Measurements from ENCODE around the gene TMSB4X. TPM values are rescaled to one million over a fixed set of nuclear protein-coding genes. Genes with fewer than 3 reads are reported as not detected.

TMSB4X gene
- total and polyA plus RNA-seq, 4 donors, result 2,440 to 3,659 (median 2,708) TPM

DNA sequence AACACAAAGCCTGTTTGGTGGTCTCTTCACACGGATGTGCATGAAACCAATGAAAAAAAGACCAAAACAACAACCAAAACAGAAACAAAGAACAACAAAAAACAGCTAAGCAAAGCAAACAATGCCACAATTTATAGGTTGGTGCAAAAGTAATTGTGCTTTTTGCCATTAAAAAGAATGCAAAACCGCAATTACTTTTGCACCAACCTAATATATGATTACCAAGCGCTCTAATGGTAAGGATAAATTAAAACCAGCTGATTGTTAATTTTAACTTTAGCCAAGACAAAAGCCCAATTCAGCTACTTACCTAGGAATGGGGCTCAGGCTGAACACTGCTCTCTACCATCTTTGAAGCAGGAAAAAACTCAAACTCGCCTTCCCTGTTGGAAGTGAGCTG lies 29.4 kb upstream of the TMSB4X start:
- Histone ChIP-seq H3K27ac (ENCODE audit: low read depth, low read length) (no peak overlapping the region), H3K27me3 (ENCODE audit: control insufficient read depth, insufficient read depth, low read length) (no peaks in the 10 kb centered on the region), H3K36me3 (ENCODE audit: control insufficient read depth, insufficient read depth, low read length) (no peaks in the 10 kb centered on the region), H3K9me3 (ENCODE audit: control insufficient read depth, insufficient read depth, low read length) (no peaks in the 10 kb centered on the region), H3K4me1 (ENCODE audit: control insufficient read depth, insufficient read depth, low read length) (no peaks in the 10 kb centered on the region), H3K4me3 (ENCODE audit: low read depth, low read length) (no peak overlapping the region)
- 62% methylated on average over 2 of the region's 4 CpGs for WGBS (ENCODE audit: insufficient coverage)
- DNase-seq (ENCODE audit: low read depth in 4 of 6, low spot score in 6 of 6), result no peak

GRCh38 chrX:12946406-12946805 lies 28.5 kb upstream of the TMSB4X start:
- no peaks in the 10 kb centered on the region for H3K4me1 ChIP-seq (ENCODE audit: control insufficient read depth, insufficient read depth, low read length)
- no CpG with 5 or more reads among the region's 4 CpGs for WGBS (ENCODE audit: insufficient coverage)
- H3K27ac ChIP-seq (ENCODE audit: low read depth, low read length), result no peak overlapping the region
- H3K4me3 ChIP-seq (ENCODE audit: low read depth, low read length), result no peak overlapping the region
- DNase-seq (ENCODE audit: low read depth in 4 of 6, low spot score in 6 of 6), result no peak
- H3K9me3 ChIP-seq (ENCODE audit: control insufficient read depth, insufficient read depth, low read length), result no peaks in the 10 kb centered on the region
- H3K27me3 ChIP-seq (ENCODE audit: control insufficient read depth, insufficient read depth, low read length), result peaks cover 3% of the 10 kb centered on the region
- no peaks in the 10 kb centered on the region for H3K36me3 ChIP-seq (ENCODE audit: control insufficient read depth, insufficient read depth, low read length)

GRCh38 chrX:12946838-12947544 lies 27.9 kb upstream of the TMSB4X start:
- 10% methylated on average over 2 of the region's 5 CpGs for WGBS (ENCODE audit: insufficient coverage)
- Histone ChIP-seq H3K36me3 (ENCODE audit: control insufficient read depth, insufficient read depth, low read length) (no peaks in the 10 kb centered on the region), H3K27ac (ENCODE audit: low read depth, low read length) (no peak overlapping the region), H3K27me3 (ENCODE audit: control insufficient read depth, insufficient read depth, low read length) (peaks cover 5% of the 10 kb centered on the region), H3K9me3 (ENCODE audit: control insufficient read depth, insufficient read depth, low read length) (no peaks in the 10 kb centered on the region), H3K4me3 (ENCODE audit: low read depth, low read length) (no peak overlapping the region), H3K4me1 (ENCODE audit: control insufficient read depth, insufficient read depth, low read length) (no peaks in the 10 kb centered on the region)
- peak in 2 of 6 donors; percentile 49 to 61 for DNase-seq (ENCODE audit: low read depth in 4 of 6, low spot score in 6 of 6)

GRCh38 chrX:12947545-12948235 lies 27.2 kb upstream of the TMSB4X start:
- Histone ChIP-seq H3K9me3 (ENCODE audit: control insufficient read depth, insufficient read depth, low read length) (no peaks in the 10 kb centered on the region), H3K27ac (ENCODE audit: low read depth, low read length) (no peak overlapping the region), H3K27me3 (ENCODE audit: control insufficient read depth, insufficient read depth, low read length) (peaks cover 5% of the 10 kb centered on the region), H3K4me1 (ENCODE audit: control insufficient read depth, insufficient read depth, low read length) (no peaks in the 10 kb centered on the region), H3K4me3 (ENCODE audit: low read depth, low read length) (no peak overlapping the region), H3K36me3 (ENCODE audit: control insufficient read depth, insufficient read depth, low read length) (no peaks in the 10 kb centered on the region)
- no peak for DNase-seq (ENCODE audit: low read depth in 4 of 6, low spot score in 6 of 6)
- WGBS (ENCODE audit: insufficient coverage), result 75% methylated on average over 4 of the region's 5 CpGs

DNA sequence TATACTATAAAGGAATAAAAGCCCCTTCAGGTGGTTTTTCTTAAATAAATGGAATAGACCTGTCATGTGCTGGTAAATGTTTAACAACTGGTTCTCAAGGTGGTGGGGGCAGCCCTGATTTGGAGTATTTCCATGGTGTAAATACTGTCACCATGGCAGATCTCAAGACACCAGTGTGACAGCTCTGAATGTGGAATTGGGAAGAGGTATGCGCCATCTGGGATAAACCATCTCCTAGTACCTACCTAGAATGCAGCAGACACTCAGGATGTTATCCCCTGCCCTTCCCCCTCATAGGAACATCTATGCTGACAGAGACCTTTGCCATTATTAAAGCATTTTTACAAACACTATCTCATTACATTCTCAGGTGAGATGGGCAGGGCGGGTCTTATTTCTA lies 26.4 kb upstream of the TMSB4X start:
- no peaks in the 10 kb centered on the region for H3K36me3 ChIP-seq (ENCODE audit: control insufficient read depth, insufficient read depth, low read length)
- DNase-seq (ENCODE audit: low read depth in 4 of 6, low spot score in 6 of 6), result no peak
- H3K4me1 ChIP-seq (ENCODE audit: control insufficient read depth, insufficient read depth, low read length), result no peaks in the 10 kb centered on the region
- peaks cover 5% of the 10 kb centered on the region for H3K27me3 ChIP-seq (ENCODE audit: control insufficient read depth, insufficient read depth, low read length)
- WGBS (ENCODE audit: insufficient coverage), result 100% methylated on average over 1 of the region's 2 CpGs
- H3K4me3 ChIP-seq (ENCODE audit: low read depth, low read length), result no peak overlapping the region
- no peaks in the 10 kb centered on the region for H3K9me3 ChIP-seq (ENCODE audit: control insufficient read depth, insufficient read depth, low read length)
- no peak overlapping the region for H3K27ac ChIP-seq (ENCODE audit: low read depth, low read length)

DNA sequence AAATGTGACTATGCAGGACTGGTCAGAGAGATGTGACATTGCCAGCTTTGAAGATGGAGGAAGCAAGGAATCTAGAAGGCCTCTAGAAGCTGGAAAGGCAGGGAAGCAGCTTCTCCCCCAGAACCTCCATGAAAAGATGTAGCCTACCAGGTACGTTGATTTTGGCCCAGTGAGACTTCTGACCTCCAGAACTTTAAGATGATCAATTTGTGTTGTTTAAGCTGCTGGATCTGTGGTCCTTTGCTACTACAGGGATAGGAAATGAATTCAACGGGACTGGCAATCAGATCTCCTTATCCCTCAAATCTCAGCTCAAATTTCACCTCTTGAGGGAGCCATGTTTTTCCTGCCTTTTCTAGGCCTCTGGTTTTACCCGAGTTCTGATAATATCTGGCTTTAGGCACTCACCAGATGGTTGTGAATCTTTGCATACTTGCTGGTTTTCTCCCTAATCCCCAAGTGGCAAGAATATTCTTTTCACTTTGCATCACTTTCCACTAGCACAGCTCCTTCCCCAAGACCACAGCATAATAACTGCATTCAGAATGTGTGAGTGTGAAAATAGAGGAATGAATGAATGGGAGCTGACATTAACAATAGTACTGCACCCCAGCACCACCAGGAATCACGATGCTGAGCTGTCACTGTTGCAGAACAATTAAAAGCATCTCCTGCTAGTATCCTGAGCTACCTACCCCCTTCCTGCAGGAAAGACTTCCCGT lies 25.5 kb upstream of the TMSB4X start:
- H3K27ac ChIP-seq (ENCODE audit: low read depth, low read length), result peak overlapping the region; percentile 37
- no peak for DNase-seq (ENCODE audit: low read depth in 4 of 6, low spot score in 6 of 6)
- H3K4me3 ChIP-seq (ENCODE audit: low read depth, low read length), result no peak overlapping the region
- H3K9me3 ChIP-seq (ENCODE audit: control insufficient read depth, insufficient read depth, low read length), result no peaks in the 10 kb centered on the region
- WGBS (ENCODE audit: insufficient coverage), result 31% methylated on average over 2 of the region's 5 CpGs
- H3K36me3 ChIP-seq (ENCODE audit: control insufficient read depth, insufficient read depth, low read length), result no peaks in the 10 kb centered on the region
- peaks cover 5% of the 10 kb centered on the region for H3K27me3 ChIP-seq (ENCODE audit: control insufficient read depth, insufficient read depth, low read length)
- no peaks in the 10 kb centered on the region for H3K4me1 ChIP-seq (ENCODE audit: control insufficient read depth, insufficient read depth, low read length)

- no peaks in the 10 kb centered on the region for H3K9me3 ChIP-seq (ENCODE audit: control insufficient read depth, insufficient read depth, low read length)
- no peak overlapping the region for H3K4me3 ChIP-seq (ENCODE audit: low read depth, low read length)
- H3K27ac ChIP-seq (ENCODE audit: low read depth, low read length), result peak overlapping the region; percentile 37
- H3K4me1 ChIP-seq (ENCODE audit: control insufficient read depth, insufficient read depth, low read length), result no peaks in the 10 kb centered on the region
- no peaks in the 10 kb centered on the region for H3K36me3 ChIP-seq (ENCODE audit: control insufficient read depth, insufficient read depth, low read length)
- WGBS (ENCODE audit: insufficient coverage), result 44% methylated on average over 8 of the region's 11 CpGs
- peak in 2 of 6 donors; percentile 71 to 74 for DNase-seq (ENCODE audit: low read depth in 4 of 6, low spot score in 6 of 6)
- H3K27me3 ChIP-seq (ENCODE audit: control insufficient read depth, insufficient read depth, low read length), result peaks cover 5% of the 10 kb centered on the region
These were observed 24.8 kb upstream of the TMSB4X start for GRCh38 chrX:12949927-12950656.

GRCh38 chrX:12950851-12951594 lies 23.9 kb upstream of the TMSB4X start:
- no peak overlapping the region for H3K4me3 ChIP-seq (ENCODE audit: low read depth, low read length)
- H3K9me3 ChIP-seq (ENCODE audit: control insufficient read depth, insufficient read depth, low read length), result no peaks in the 10 kb centered on the region
- peaks cover 1% of the 10 kb centered on the region for H3K4me1 ChIP-seq (ENCODE audit: control insufficient read depth, insufficient read depth, low read length)
- DNase-seq (ENCODE audit: low read depth in 4 of 6, low spot score in 6 of 6), result no peak
- WGBS (ENCODE audit: insufficient coverage), result 49% methylated on average over 6 of the region's 9 CpGs
- H3K27ac ChIP-seq (ENCODE audit: low read depth, low read length), result no peak overlapping the region
- H3K27me3 ChIP-seq (ENCODE audit: control insufficient read depth, insufficient read depth, low read length), result peaks cover 5% of the 10 kb centered on the region
- no peaks in the 10 kb centered on the region for H3K36me3 ChIP-seq (ENCODE audit: control insufficient read depth, insufficient read depth, low read length)

DNA sequence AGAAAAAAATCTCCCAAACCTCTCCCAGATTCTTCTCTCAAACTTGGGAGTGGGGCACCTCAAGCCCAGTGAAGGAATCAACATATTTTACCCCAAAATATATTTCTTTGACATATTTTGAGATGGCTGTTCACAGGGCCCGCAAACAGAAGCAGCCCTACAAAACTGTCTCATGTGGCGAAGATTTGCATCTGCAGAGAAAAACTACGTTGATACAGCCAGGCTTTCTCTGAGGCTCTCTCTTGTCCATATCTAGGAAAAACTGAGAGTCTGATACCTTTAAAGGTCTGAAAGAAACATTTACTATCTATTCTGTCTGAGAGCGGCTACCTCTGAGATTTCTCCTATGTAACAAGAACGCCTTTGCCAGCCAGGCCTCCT lies 23.3 kb upstream of the TMSB4X start:
- Histone ChIP-seq H3K27ac (ENCODE audit: low read depth, low read length) (no peak overlapping the region), H3K27me3 (ENCODE audit: control insufficient read depth, insufficient read depth, low read length) (peaks cover 5% of the 10 kb centered on the region)
- WGBS (ENCODE audit: insufficient coverage), result 85% methylated on average over 5 of the region's 5 CpGs

More for the DNA sequence above, 23.3 kb upstream of the TMSB4X start:
- peaks cover 5% of the 10 kb centered on the region for H3K4me1 ChIP-seq (ENCODE audit: control insufficient read depth, insufficient read depth, low read length)
- H3K9me3 ChIP-seq (ENCODE audit: control insufficient read depth, insufficient read depth, low read length), result no peaks in the 10 kb centered on the region
- H3K4me3 ChIP-seq (ENCODE audit: low read depth, low read length), result no peak overlapping the region
- H3K36me3 ChIP-seq (ENCODE audit: control insufficient read depth, insufficient read depth, low read length), result no peaks in the 10 kb centered on the region
- DNase-seq (ENCODE audit: low read depth in 4 of 6, low spot score in 6 of 6), result no peak
